Keratinocyte (primary cell): Measurements from ENCODE around the gene ADH7. TPM values are rescaled to one million over a fixed set of nuclear protein-coding genes. Genes with fewer than 3 reads are reported as not detected.

Experiments
- DNase-seq: peaks from one replicate; pipeline ENCODE4 v3.0.0-alpha.2; 2011; ENCODE audit warnings: low read depth, missing footprints, low spot score
- FAIRE-seq: peaks from 2 replicates; lab custom pipeline; 2011; peaks lifted over from hg19 to GRCh38; lab: Jason Lieb, UNC
- H2AFZ ChIP-seq: 2 replicates; pipeline ENCODE4 v1.6.0; 2012; ENCODE audit warnings: low read length, control low read depth, inconsistent platforms; ENCODE audit not compliant: control insufficient read depth
- H3K27ac ChIP-seq: 2 replicates; pipeline ENCODE4 v1.5.1; 2011; ENCODE audit warnings: low read length; ENCODE audit not compliant: control insufficient read depth, insufficient read depth
- H3K27me3 ChIP-seq: 3 replicates; pipeline ENCODE4 v1.6.0; 2011; ENCODE audit warnings: low read length; ENCODE audit not compliant: control insufficient read depth, insufficient read depth; ENCODE audit errors: extremely low read depth
- H3K36me3 ChIP-seq, 2 experiments: 2 replicates in 1 of 2; 3 replicates in 1 of 2; pipeline ENCODE4 v1.5.1; 2011; ENCODE audit warnings: low read length in 2 of 2, mild to moderate bottlenecking in 1 of 2; ENCODE audit not compliant: control insufficient read depth in 2 of 2, insufficient read depth in 2 of 2; ENCODE audit errors: extremely low read depth in 1 of 2
- H3K4me1 ChIP-seq: 3 replicates; pipeline ENCODE4 v1.5.1; 2011; ENCODE audit warnings: low read length; ENCODE audit not compliant: control insufficient read depth, insufficient read depth; ENCODE audit errors: extremely low read depth
- H3K4me2 ChIP-seq: 3 replicates; pipeline ENCODE4 v1.6.0; 2011; ENCODE audit warnings: low read depth, low read length; ENCODE audit not compliant: control insufficient read depth, insufficient read depth; ENCODE audit errors: extremely low read depth
- H3K4me3 ChIP-seq, 3 experiments: fragments of 200-600 bp in 1 of 3; sonication (generic) in 1 of 3; 2 replicates in 2 of 3; 3 replicates in 1 of 3; pipeline ENCODE4 v1.5.1; 2011 to 2016; ENCODE audit warnings: low read length in 3 of 3, mild to moderate bottlenecking in 3 of 3, control low read depth in 2 of 3, inconsistent platforms in 1 of 3, low read depth in 1 of 3, mixed read lengths in 1 of 3, mixed run types in 1 of 3, moderate library complexity in 1 of 3; ENCODE audit not compliant: control insufficient read depth in 2 of 3, insufficient read depth in 2 of 3; ENCODE audit errors: extremely low read depth in 1 of 3
- H3K79me2 ChIP-seq: 2 replicates; pipeline ENCODE4 v1.6.0; 2012; ENCODE audit warnings: low read length; ENCODE audit not compliant: control insufficient read depth, insufficient read depth
- H3K9ac ChIP-seq: 3 replicates; pipeline ENCODE4 v1.6.0; 2011; ENCODE audit warnings: low read length; ENCODE audit not compliant: control insufficient read depth, insufficient read depth; ENCODE audit errors: extremely low read depth
- H3K9me1 ChIP-seq: 3 replicates; pipeline ENCODE4 v1.6.0; 2011; ENCODE audit warnings: low read length; ENCODE audit not compliant: control insufficient read depth, insufficient read depth; ENCODE audit errors: extremely low read depth
- H3K9me3 ChIP-seq: 2 replicates; pipeline ENCODE4 v1.5.1; 2012; ENCODE audit warnings: low read depth, low read length; ENCODE audit not compliant: control insufficient read depth
- H4K20me1 ChIP-seq: 3 replicates; pipeline ENCODE4 v1.6.0; 2011; ENCODE audit warnings: low read length; ENCODE audit not compliant: control insufficient read depth, insufficient read depth; ENCODE audit errors: extremely low read depth
- EZH2 ChIP-seq: IDR thresholded peaks from one replicate; pipeline ENCODE4 v1.6.1; 2012; ENCODE audit warnings: inconsistent platforms, mild to moderate bottlenecking, low read length, moderate library complexity
- dilution Hi-C: fragments of 300-500 bp; cut with MboI; formaldehyde crosslinking; loops from one replicate; pipeline ENCODE4 v1.7.0; 2020; ENCODE audit warnings: low sequenced_read_pairs; ENCODE audit not compliant: extremely low pct_ligation_motif_present
- polyA plus RNA-seq, 5 experiments: library from polyadenylated mRNA; depleted of rRNA in 3 of 5; stranded (reverse) in 3 of 5; stranded (forward) in 1 of 5; unstranded in 1 of 5; fragments of >200 nt; gene quantifications; 1 replicate in 1 of 5; 2 replicates in 3 of 5; 3 replicates in 1 of 5; pipeline versions ENCODE4 v1.2.1 to v1.2.3, GENCODE V29; 2011 to 2012; ENCODE audit warnings: missing spikeins in 2 of 5, low read depth in 1 of 5, low replicate concordance in 1 of 5
- TF ChIP-seq, protein P1 (sequence below), 3 experiments: IDR thresholded peaks in 1 of 3; conservative IDR thresholded peaks in 1 of 3; optimal IDR thresholded peaks in 1 of 3; 2 replicates in 2 of 3; 3 replicates in 1 of 3; pipeline versions ENCODE3 to v1.5.1; 2011; ENCODE audit warnings: low read length in 3 of 3, mild to moderate bottlenecking in 3 of 3, moderate library complexity in 2 of 3, control low read depth in 1 of 3, inconsistent platforms in 1 of 3; ENCODE audit not compliant: insufficient read depth in 2 of 3; ENCODE audit errors: extremely low read depth in 1 of 3

ADH7 gene
- polyA plus RNA-seq, 1 donor (not counting 4 experiments of a cell fraction or from before 2014, with no cell fraction given), result 0.56 TPM

DNA sequence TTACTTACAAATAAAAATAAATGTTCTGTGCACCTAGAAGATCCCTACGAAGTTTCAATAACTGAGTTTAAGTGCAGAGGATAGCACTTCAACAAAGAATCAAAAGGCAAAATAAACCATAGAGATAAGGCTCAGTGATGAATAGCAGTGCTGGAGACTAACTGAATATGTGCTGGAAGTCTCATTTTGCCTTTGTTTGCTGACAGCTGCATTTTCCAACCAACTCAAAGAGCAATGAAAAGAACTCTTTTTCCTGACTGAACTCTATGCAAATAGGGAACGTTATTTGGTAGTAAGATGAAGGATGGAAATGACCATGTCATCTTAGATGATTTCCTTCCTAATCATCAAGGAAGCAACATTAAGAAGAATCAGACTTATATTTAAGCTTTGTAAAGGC lies 32.7 kb upstream of the ADH7 start:
- Histone ChIP-seq H3K9me3 (no peaks in the 10 kb centered on the region), H3K4me2 (no peak overlapping the region), H3K36me3 (no peaks in the 10 kb centered on the region), H3K4me1 (no peaks in the 10 kb centered on the region), H2AFZ (no peak overlapping the region), H3K27ac (no peak overlapping the region), H3K4me3 (no peak overlapping the region), H3K27me3 (no peaks in the 10 kb centered on the region), H3K9me1 (no peaks in the 10 kb centered on the region), H3K79me2 (no peaks in the 10 kb centered on the region), H3K9ac (no peak overlapping the region), H4K20me1 (no peaks in the 10 kb centered on the region)
- dilution Hi-C loops, result no loop called here
- no peak for DNase-seq
- TF ChIP-seq, protein P1, sequence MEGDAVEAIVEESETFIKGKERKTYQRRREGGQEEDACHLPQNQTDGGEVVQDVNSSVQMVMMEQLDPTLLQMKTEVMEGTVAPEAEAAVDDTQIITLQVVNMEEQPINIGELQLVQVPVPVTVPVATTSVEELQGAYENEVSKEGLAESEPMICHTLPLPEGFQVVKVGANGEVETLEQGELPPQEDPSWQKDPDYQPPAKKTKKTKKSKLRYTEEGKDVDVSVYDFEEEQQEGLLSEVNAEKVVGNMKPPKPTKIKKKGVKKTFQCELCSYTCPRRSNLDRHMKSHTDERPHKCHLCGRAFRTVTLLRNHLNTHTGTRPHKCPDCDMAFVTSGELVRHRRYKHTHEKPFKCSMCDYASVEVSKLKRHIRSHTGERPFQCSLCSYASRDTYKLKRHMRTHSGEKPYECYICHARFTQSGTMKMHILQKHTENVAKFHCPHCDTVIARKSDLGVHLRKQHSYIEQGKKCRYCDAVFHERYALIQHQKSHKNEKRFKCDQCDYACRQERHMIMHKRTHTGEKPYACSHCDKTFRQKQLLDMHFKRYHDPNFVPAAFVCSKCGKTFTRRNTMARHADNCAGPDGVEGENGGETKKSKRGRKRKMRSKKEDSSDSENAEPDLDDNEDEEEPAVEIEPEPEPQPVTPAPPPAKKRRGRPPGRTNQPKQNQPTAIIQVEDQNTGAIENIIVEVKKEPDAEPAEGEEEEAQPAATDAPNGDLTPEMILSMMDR (optimal IDR thresholded peaks at IDR 0.05 in 1 of 3, IDR thresholded peaks at IDR 0.05 in 1 of 3, conservative IDR thresholded peaks at IDR 0.05 in 1 of 3; ENCODE audit: extremely low read depth in 1 of 3, insufficient read depth in 2 of 3, low read length in 3 of 3), result no peak
- no peak for TF ChIP-seq EZH2
- no peak for FAIRE-seq

DNA sequence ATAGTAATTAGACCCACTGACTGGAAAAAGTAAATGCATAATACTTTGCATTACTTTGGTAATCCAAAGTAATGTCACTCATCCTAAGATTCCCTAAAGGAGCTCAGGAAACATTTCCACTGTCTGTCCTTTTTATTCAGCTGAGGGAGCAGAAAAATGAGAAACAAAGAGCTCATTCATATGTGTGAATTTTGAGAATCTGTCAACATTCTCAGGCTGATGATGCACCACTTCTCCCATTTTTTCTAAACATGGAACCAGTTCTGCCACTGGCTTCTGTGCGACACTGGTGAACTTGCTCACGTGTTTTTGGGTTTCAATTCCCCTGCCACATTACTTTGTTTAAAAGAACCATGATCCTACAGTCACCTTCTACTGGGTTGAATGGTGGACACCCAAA lies 28.4 kb upstream of the ADH7 start:
- Histone ChIP-seq H3K27ac (no peak overlapping the region), H3K79me2 (no peaks in the 10 kb centered on the region), H3K4me1 (peaks cover 12% of the 10 kb centered on the region), H3K4me2 (no peak overlapping the region), H3K27me3 (no peaks in the 10 kb centered on the region), H4K20me1 (no peaks in the 10 kb centered on the region), H3K9me3 (no peaks in the 10 kb centered on the region), H2AFZ (no peak overlapping the region), H3K9ac (no peak overlapping the region), H3K36me3 (no peaks in the 10 kb centered on the region), H3K4me3 (no peak overlapping the region), H3K9me1 (no peaks in the 10 kb centered on the region)
- TF ChIP-seq, protein P1 (optimal IDR thresholded peaks at IDR 0.05 in 1 of 3, IDR thresholded peaks at IDR 0.05 in 1 of 3, conservative IDR thresholded peaks at IDR 0.05 in 1 of 3; ENCODE audit: extremely low read depth in 1 of 3, insufficient read depth in 2 of 3, low read length in 3 of 3), result no peak
- TF ChIP-seq EZH2, result no peak
- dilution Hi-C loops, result no loop called here
- DNase-seq, result no peak
- FAIRE-seq, result peak; percentile 9
